ENCODE results near the gene LRRC26.

The LRRC26 gene

GRCh38 chr9:137200311-137201204 lies 30.7 kb upstream of the LRRC26 start, which contains the start of gene TPRN:
Gene TPRN (minus strand): TSS chr9:137200741. CDS start chr9:137200711, 30 bp downstream.
- H3K4me3 ChIP-seq (ENCODE audit: low read depth, low read length): peak within 1 kb of the TSS; percentile 73
- DNase-seq (ENCODE audit: low read depth): peak; percentile 99

GRCh38 chr9:137199411-137200121 lies 29.7 kb upstream of the LRRC26 start:
- DNase-seq (ENCODE audit: low read depth): no peak
- peak overlapping the region; percentile 50 for H3K4me3 ChIP-seq (ENCODE audit: low read depth, low read length)

GRCh38 chr9:137198902-137199283 lies 29.0 kb upstream of the LRRC26 start:
- H3K4me3 ChIP-seq (ENCODE audit: low read depth, low read length): peak overlapping the region; percentile 50
- DNase-seq (ENCODE audit: low read depth): no peak

- H3K4me3 ChIP-seq (ENCODE audit: low read depth, low read length): peak overlapping the region; percentile 50
- DNase-seq (ENCODE audit: low read depth): no peak
Observed at GRCh38 chr9:137198051-137198901, 28.4 kb upstream of the LRRC26 start.

GRCh38 chr9:137195525-137196220 lies 25.8 kb upstream of the LRRC26 start:
- no peak overlapping the region for H3K4me3 ChIP-seq (ENCODE audit: low read depth, low read length)
- no peak for DNase-seq (ENCODE audit: low read depth)

- no peak overlapping the region for H3K4me3 ChIP-seq (ENCODE audit: low read depth, low read length)
- no peak for DNase-seq (ENCODE audit: low read depth)
Observed at GRCh38 chr9:137194909-137195308, 25.1 kb upstream of the LRRC26 start.

GRCh38 chr9:137194388-137194787 lies 24.5 kb upstream of the LRRC26 start:
- DNase-seq (ENCODE audit: low read depth): no peak
- no peak overlapping the region for H3K4me3 ChIP-seq (ENCODE audit: low read depth, low read length)

GRCh38 chr9:137193771-137194170 lies 23.9 kb upstream of the LRRC26 start:
- H3K4me3 ChIP-seq (ENCODE audit: low read depth, low read length): no peak overlapping the region

GRCh38 chr9:137192859-137193258 lies 23.0 kb upstream of the LRRC26 start:
- no peak for DNase-seq (ENCODE audit: low read depth)
- H3K4me3 ChIP-seq (ENCODE audit: low read depth, low read length): no peak overlapping the region

More at GRCh38 chr9:137193771-137194170, 23.9 kb upstream of the LRRC26 start:
- no peak for DNase-seq (ENCODE audit: low read depth)

- DNase-seq (ENCODE audit: low read depth): no peak
- H3K4me3 ChIP-seq (ENCODE audit: low read depth, low read length): no peak overlapping the region
Observed at GRCh38 chr9:137192448-137192780, 22.6 kb upstream of the LRRC26 start.

- H3K4me3 ChIP-seq (ENCODE audit: low read depth, low read length): no peak overlapping the region
- DNase-seq (ENCODE audit: low read depth): no peak
Observed at GRCh38 chr9:137191691-137192447, 22.0 kb upstream of the LRRC26 start.

GRCh38 chr9:137191245-137191644 lies 21.4 kb upstream of the LRRC26 start:
- no peak for DNase-seq (ENCODE audit: low read depth)
- H3K4me3 ChIP-seq (ENCODE audit: low read depth, low read length): no peak overlapping the region

GRCh38 chr9:137190315-137190856 lies 20.5 kb upstream of the LRRC26 start:
- no peak for DNase-seq (ENCODE audit: low read depth)
- no peak overlapping the region for H3K4me3 ChIP-seq (ENCODE audit: low read depth, low read length)

- DNase-seq (ENCODE audit: low read depth): no peak
- H3K4me3 ChIP-seq (ENCODE audit: low read depth, low read length): peak overlapping the region; percentile 98
Observed at GRCh38 chr9:137189297-137190295, 19.7 kb upstream of the LRRC26 start.

- DNase-seq (ENCODE audit: low read depth): peak; percentile 78
- H3K4me3 ChIP-seq (ENCODE audit: low read depth, low read length): peak within 1 kb of the TSS; percentile 98
Observed at GRCh38 chr9:137188490-137189296, 18.8 kb upstream of the LRRC26 start, which contains the start of the genes ANAPC2 and SSNA1. Gene ANAPC2 (minus strand): TSS chr9:137188560. CDS start chr9:137188532, 28 bp downstream. Gene SSNA1 (plus strand): TSS chr9:137188676. CDS start chr9:137188727, 51 bp downstream.

- peak overlapping the region; percentile 98 for H3K4me3 ChIP-seq (ENCODE audit: low read depth, low read length)
- no peak for DNase-seq (ENCODE audit: low read depth)
Observed at GRCh38 chr9:137188086-137188489, 18.2 kb upstream of the LRRC26 start.
